GM23338 (cell line): ENCODE measurements around the gene LTBP2. TPM values are rescaled to one million over a fixed set of nuclear protein-coding genes. Genes with fewer than 3 reads are reported as not detected.

Experiments
- ATAC-seq: fragments of 200-7000 bp; cut with Tn5 transposase; 3 replicates; pipeline ENCODE4 v1.9.1; 2020
- DNase-seq: peaks from one replicate; pipeline ENCODE4 v3.0.0-alpha.2; 2015; ENCODE audit warnings: low spot score
- H2AFZ ChIP-seq: fragments of 200-600 bp; sonication (generic); 2 replicates; pipeline ENCODE4 v1.8.0; 2016; ENCODE audit warnings: antibody characterized with exemption, mild to moderate bottlenecking, moderate library complexity
- H3F3A ChIP-seq: fragments of 200-600 bp; sonication (generic); replicated peaks from 2 replicates; pipeline ENCODE4 v1.8.0; 2017; ENCODE audit warnings: antibody characterized with exemption, mixed run types, low read depth
- H3K27ac ChIP-seq: fragments of 200-600 bp; sonication (generic); 2 replicates; pipeline ENCODE4 v1.6.1; 2016; ENCODE audit warnings: low read depth
- H3K27me3 ChIP-seq: fragments of 200-600 bp; sonication (generic); 2 replicates; pipeline ENCODE4 v1.8.0; 2016; ENCODE audit warnings: mild to moderate bottlenecking, mixed run types, moderate library complexity; ENCODE audit not compliant: insufficient read depth
- H3K36me3 ChIP-seq: fragments of 200-600 bp; sonication (generic); 2 replicates; pipeline ENCODE4 v1.8.0; 2016; ENCODE audit warnings: mild to moderate bottlenecking; ENCODE audit not compliant: insufficient read depth
- H3K4me1 ChIP-seq: fragments of 200-600 bp; sonication (generic); 2 replicates; pipeline ENCODE4 v1.8.0; 2016; ENCODE audit warnings: mild to moderate bottlenecking, moderate library complexity; ENCODE audit not compliant: insufficient read depth
- H3K4me2 ChIP-seq: fragments of 200-600 bp; sonication (generic); 2 replicates; pipeline ENCODE4 v1.7.1; 2017; ENCODE audit warnings: mixed run types
- H3K4me3 ChIP-seq: fragments of 200-600 bp; sonication (generic); 2 replicates; pipeline ENCODE4 v1.6.1; 2016; ENCODE audit warnings: mixed run types
- H3K79me2 ChIP-seq: fragments of 200-600 bp; sonication (generic); replicated peaks from 2 replicates; pipeline ENCODE4 v1.8.0; 2017; ENCODE audit warnings: mild to moderate bottlenecking; ENCODE audit not compliant: insufficient read depth
- H3K9me2 ChIP-seq: fragments of 200-600 bp; sonication (generic); 2 replicates; pipeline ENCODE4 v1.8.0; 2017; ENCODE audit not compliant: insufficient read depth
- H4K20me1 ChIP-seq: fragments of 200-600 bp; sonication (generic); replicated peaks from 2 replicates; pipeline ENCODE4 v1.8.0; 2017; ENCODE audit warnings: mild to moderate bottlenecking; ENCODE audit not compliant: insufficient read depth
- H3K27ac Mint-ChIP-seq: 2 replicates; pipeline ENCODE4 v1.8.0; 2020; ENCODE audit warnings: inconsistent platforms, mild to moderate bottlenecking, moderate library complexity, mixed read lengths
- H3K27me3 Mint-ChIP-seq: 3 replicates; pipeline ENCODE4 v1.8.0; 2022; ENCODE audit warnings: low read depth, mild to moderate bottlenecking, moderate library complexity, mixed read lengths, inconsistent platforms; ENCODE audit not compliant: insufficient read depth, poor library complexity
- H3K36me3 Mint-ChIP-seq: 3 replicates; pipeline ENCODE4 v1.8.0; 2021; ENCODE audit warnings: low read depth, mild to moderate bottlenecking, inconsistent platforms, moderate library complexity, mixed read lengths
- H3K4me1 Mint-ChIP-seq: 3 replicates; pipeline ENCODE4 v1.8.0; 2020; ENCODE audit warnings: mild to moderate bottlenecking, inconsistent platforms, mixed read lengths
- H3K4me3 Mint-ChIP-seq: 3 replicates; pipeline ENCODE4 v1.8.0; 2021; ENCODE audit warnings: moderate library complexity, mild to moderate bottlenecking, inconsistent platforms, mixed read lengths
- H3K9me3 Mint-ChIP-seq: 3 replicates; pipeline ENCODE4 v1.8.0; 2020; ENCODE audit warnings: moderate library complexity, mild to moderate bottlenecking, inconsistent platforms, mixed read lengths
- CREB1 ChIP-seq: fragments of 250-450 bp; sonication (Bioruptor Pico); IDR thresholded peaks from 2 replicates; pipeline ENCODE4 v1.5.0; 2020; ENCODE audit warnings: low read depth, mild to moderate bottlenecking, moderate library complexity
- CTCF ChIP-seq, 2 experiments: fragments of 200-600 bp in 1 of 2; sonication (generic) in 1 of 2; conservative IDR thresholded peaks; 2 replicates each; pipeline versions ENCODE4 v1.5.1 to v1.6.1; 2016 to 2017; ENCODE audit warnings: antibody characterized with exemption in 2 of 2, low read depth in 2 of 2, mild to moderate bottlenecking in 2 of 2, moderate library complexity in 1 of 2
- ETS1 ChIP-seq: IDR thresholded peaks from 2 replicates; pipeline ENCODE4 v1.6.1; 2016; ENCODE audit warnings: antibody characterized with exemption
- EZH2 ChIP-seq: fragments of 200-600 bp; sonication (generic); IDR thresholded peaks from one replicate; pipeline ENCODE4 v1.8.0; 2017; ENCODE audit warnings: antibody characterized with exemption, mild to moderate bottlenecking, low read depth; ENCODE audit not compliant: unreplicated experiment
- NANOG ChIP-seq: IDR thresholded peaks from 2 replicates; pipeline ENCODE4 v1.6.1; 2016; ENCODE audit warnings: antibody characterized with exemption, borderline replicate concordance
- POLR2AphosphoS5 ChIP-seq: IDR thresholded peaks from 2 replicates; pipeline ENCODE4 v1.6.1; 2016; ENCODE audit warnings: antibody characterized with exemption, low read depth
- REST ChIP-seq: IDR thresholded peaks from one replicate; pipeline ENCODE4 v1.6.1; 2018; ENCODE audit warnings: antibody characterized with exemption; ENCODE audit not compliant: unreplicated experiment
- STAT1 ChIP-seq: IDR thresholded peaks from one replicate; pipeline ENCODE4 v1.6.1; 2016; ENCODE audit warnings: antibody characterized with exemption; ENCODE audit not compliant: unreplicated experiment
- ZNF114 ChIP-seq: fragments of 250-450 bp; sonication (Bioruptor Pico); IDR thresholded peaks from 2 replicates; pipeline ENCODE4 v1.5.0; 2020; ENCODE audit warnings: mild to moderate bottlenecking, moderate library complexity
- ZNF331 ChIP-seq: fragments of 250-450 bp; sonication (Bioruptor Pico); IDR thresholded peaks from 2 replicates; pipeline ENCODE4 v1.5.0; 2020; ENCODE audit warnings: low read depth, mild to moderate bottlenecking, moderate library complexity
- polyA plus RNA-seq: library from polyadenylated mRNA; unstranded; fragments of >200 nt; fragmentation: Nextera tagmentation; extraction: Ambion mirVana; gene quantifications from 2 replicates; pipeline ENCODE4 v1.2.1, GENCODE V29; 2016
- total RNA-seq: library from RNA; depleted of rRNA; stranded (reverse); fragments of >200 nt; shearing (Covaris generic); gene quantifications from 2 replicates; pipeline ENCODE4 v1.2.3, GENCODE V29; 2014

LTBP2 gene
- total and polyA plus RNA-seq, 2 experiments from 2014 or later, result 0.27 to 0.49 TPM

GRCh38 chr14:74476107-74476506, 135.9 kb downstream of the LTBP2 start (continued):
- TF ChIP-seq REST (no peak), STAT1 (no peak), POLR2AphosphoS5 (no peak), EZH2 (no peak), NANOG (no peak), CTCF (conservative IDR thresholded peaks at IDR 0.05; ENCODE audit: low read depth in 2 of 2) (no peak)

GRCh38 chr14:74475678-74476077, 136.4 kb downstream of the LTBP2 start:
- Histone ChIP-seq H3K27ac (0 out of 2 replicates have a peak overlapping the region, but pooled peaks have one; percentile 60), H2AFZ (no peak overlapping the region), H3K79me2 (no peaks in the 10 kb centered on the region), H3K27me3 (no peaks in the 10 kb centered on the region), H3K9me2 (no peaks in the 10 kb centered on the region), H3K36me3 (peaks cover 17% of the 10 kb centered on the region; the same call in 1 of the 2 replicates), H4K20me1 (0 out of 2 replicates have a peak, but pooled peaks cover 8% of the 10 kb centered on the region), H3K4me3 (no peak overlapping the region), H3K4me2 (no peak overlapping the region), H3F3A (peaks cover 7% of the 10 kb centered on the region; the same call in 1 of the 2 replicates), H3K4me1 (no peaks in the 10 kb centered on the region)
- Mint-ChIP-seq H3K27ac (no peak overlapping the region), H3K9me3 (no peaks in the 10 kb centered on the region), H3K4me3 (no peak overlapping the region), H3K36me3 (peaks cover 10% of the 10 kb centered on the region; the same call in 2 of the 3 replicates), H3K27me3 (peaks cover 5% of the 10 kb centered on the region), H3K4me1 (peaks cover 23% of the 10 kb centered on the region)
- DNase-seq (no peak), ATAC-seq (no peak)
- TF ChIP-seq CTCF (conservative IDR thresholded peaks at IDR 0.05; ENCODE audit: low read depth in 2 of 2) (no peak), REST (no peak), ZNF331 (CRISPR knock-in tag) (no peak), ETS1 (no peak), POLR2AphosphoS5 (no peak), NANOG (no peak), CREB1 (no peak), ZNF114 (CRISPR knock-in tag) (no peak), STAT1 (no peak), EZH2 (no peak)
